ENCODE measurements around the gene HSD17B13. TPM values are rescaled to one million over a fixed set of nuclear protein-coding genes. Genes with fewer than 3 reads are reported as not detected.

Gene HSD17B13
- total and polyA plus RNA-seq, 2 of the 13 experiments (the other 11 are each of a cell fraction or from before 2014, with no cell fraction given), result 0.04 to 0.15 TPM

GRCh38 chr4:87270144-87270543 is 52.5 kb downstream of the HSD17B13 start (continued):
- TF ChIP-seq NONO (IDR thresholded peaks at IDR 0.05), result no peak
- TF ChIP-seq NONO (CRISPR knock-in tag; conservative IDR thresholded peaks at IDR 0.05), result no peak
- no peak for TF ChIP-seq ZNF121 (CRISPR knock-in tag; IDR thresholded peaks at IDR 0.05)
- no peak for TF ChIP-seq ZNF326 (CRISPR knock-in tag; IDR thresholded peaks at IDR 0.05; ENCODE audit: borderline replicate concordance)
- no peak for TF ChIP-seq ASH2L (IDR thresholded peaks at IDR 0.05; ENCODE audit: insufficient read length, low read depth, low read length)
- TF ChIP-seq KLF11 (CRISPR knock-in tag; IDR thresholded peaks at IDR 0.05), result no peak
- no peak for TF ChIP-seq ELF1 (CRISPR knock-in tag; IDR thresholded peaks at IDR 0.05)
- no peak for TF ChIP-seq GATAD1 (CRISPR knock-in tag; IDR thresholded peaks at IDR 0.05)
- no peak for TF ChIP-seq KLF16 (CRISPR knock-in tag; IDR thresholded peaks at IDR 0.05)
- TF ChIP-seq MIXL1 (CRISPR knock-in tag; IDR thresholded peaks at IDR 0.05), result peak; percentile 55; the same call in 1 of the 2 replicates
- no peak for TF ChIP-seq RBAK (CRISPR knock-in tag; IDR thresholded peaks at IDR 0.05)
- no peak for TF ChIP-seq KDM4B (CRISPR knock-in tag; IDR thresholded peaks at IDR 0.05)
- TF ChIP-seq ZFAT (CRISPR knock-in tag; conservative IDR thresholded peaks at IDR 0.05), result no peak
- TF ChIP-seq FLYWCH1 (CRISPR knock-in tag; IDR thresholded peaks at IDR 0.05), result no peak
- TF ChIP-seq ARID3A (IDR thresholded peaks at IDR 0.05; ENCODE audit: low read depth, low read length), result 0 out of 2 replicates have a peak, but pooled peaks have one; percentile 26

- H3K4me3 ChIP-seq (replicated peaks in 1 of 3; ENCODE audit: insufficient read depth in 1 of 3, low read depth in 2 of 3, low read length in 3 of 3), result no peak overlapping the region
- H3K27ac ChIP-seq (ENCODE audit: extremely low read length, insufficient read depth, low read length), result no peak overlapping the region
- no peaks in the 10 kb centered on the region for H3K9me3 ChIP-seq (ENCODE audit: low read length)
- 47% methylated on average over 5 of the region's 5 CpGs for WGBS (ENCODE audit: low lambda C conversion rate)
- no peak overlapping the region for H2AFZ ChIP-seq (ENCODE audit: low read length)
- H3K79me2 ChIP-seq (ENCODE audit: insufficient read depth, low read length), result no peaks in the 10 kb centered on the region
- H3K27me3 ChIP-seq (ENCODE audit: control insufficient read depth in 1 of 2, insufficient read depth in 2 of 2, low read length in 2 of 2), result peaks cover 0 to 3% of the 10 kb centered on the region in 2 experiments; a peak in 1 of 5 replicates
- no peak for FAIRE-seq
- H4K20me1 ChIP-seq (ENCODE audit: insufficient read depth, low read length), result no peaks in the 10 kb centered on the region
- POLR2A ChIA-PET, result no interaction called here
- no peak overlapping the region for H3K4me2 ChIP-seq (ENCODE audit: low read depth, low read length)
- intact Hi-C loops (cut with micrococcal nuclease; ENCODE audit: unreplicated experiment) (no loop called here), in situ Hi-C loops (cut with HindIII; ENCODE audit: extremely low pct_ligation_motif_present, low pct_unique_long_range_greater_than_20kb) (loop anchor here (25.0 kb wide), 1 partner anchor 569 kb away; the partner anchor contains the start of gene MEPE)
- BruUV-seq (replicated peaks), result no TSS peak
- H3K4me1 ChIP-seq (ENCODE audit: insufficient read depth, low read length), result peaks cover 6% of the 10 kb centered on the region
- TF ChIP-seq ZFP36 (IDR thresholded peaks at IDR 0.05; ENCODE audit: borderline replicate concordance, low read depth, low read length, partially characterized antibody) (no peak), ZNF878 (CRISPR knock-in tag; IDR thresholded peaks at IDR 0.05) (no peak), ELF4 (CRISPR knock-in tag; IDR thresholded peaks at IDR 0.05; ENCODE audit: borderline replicate concordance) (no peak), MXD4 (CRISPR knock-in tag; IDR thresholded peaks at IDR 0.05) (no peak), ATM (IDR thresholded peaks at IDR 0.05; ENCODE audit: borderline replicate concordance) (no peak)
- no peak for ATAC-seq
- no peaks in the 10 kb centered on the region for H3K36me3 ChIP-seq (replicated peaks in 1 of 2; ENCODE audit: control insufficient read depth in 1 of 2, insufficient read depth in 2 of 2, low read length in 2 of 2)
- CTCF ChIA-PET (ENCODE audit: low intra/inter-chr PET ratio, low total read pairs), result interaction anchor here (3.6 kb wide), 1 partner anchor 198 kb away, joined by 29 read pairs; no protein-coding TSS in a partner anchor
- DNase-seq (ENCODE audit: low spot score), result no peak
- no peak overlapping the region for H3K9ac ChIP-seq (ENCODE audit: insufficient read depth, low read depth, low read length)
Observed at GRCh38 chr4:87268411-87268810, 54.3 kb downstream of the HSD17B13 start.
